ENCODE measurements around the gene STK17A. TPM values are rescaled to one million over a fixed set of nuclear protein-coding genes. Genes with fewer than 3 reads are reported as not detected.

Gene STK17A
- polyA plus RNA-seq, 3 donors: 2.8 to 14.1 (median 9.5) TPM

DNA sequence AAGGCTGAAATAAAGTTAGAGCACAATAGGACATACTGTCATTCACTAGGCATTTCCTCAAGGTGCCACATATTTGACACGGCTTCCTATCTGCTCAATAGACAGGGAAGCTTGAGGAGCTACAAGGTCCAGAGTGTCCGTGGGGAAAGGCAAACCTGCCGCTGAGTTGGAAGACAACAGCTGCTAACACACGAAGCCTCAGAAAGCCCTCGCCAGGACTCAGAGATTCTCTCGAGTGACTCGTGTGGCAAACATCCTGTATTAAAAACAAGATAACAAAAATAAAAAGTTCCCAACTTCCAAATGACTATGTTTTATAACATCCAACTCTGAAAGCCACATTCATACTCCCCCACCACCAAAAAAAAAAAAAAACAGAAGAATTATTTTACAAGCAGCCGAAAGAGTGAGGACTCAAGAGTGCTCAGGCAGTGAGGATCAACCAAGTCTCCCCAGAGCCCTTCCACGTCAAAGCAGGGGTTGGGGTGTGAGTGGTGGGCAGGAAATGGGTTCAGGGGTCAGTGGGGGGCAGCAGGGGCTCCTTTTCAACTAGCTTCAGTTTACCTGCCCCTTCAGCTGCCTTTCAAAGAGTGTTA lies 67.6 kb downstream of the STK17A start:
- no peak overlapping the region for H3K4me2 ChIP-seq (replicated peaks; ENCODE audit: extremely low read depth, low read length, poor library complexity, severe bottlenecking)
- Mint-ChIP-seq H3K9me3 (no peaks in the 10 kb centered on the region), H3K27ac (peak overlapping the region in 3 of 7 donors; percentile 28 to 85 (median 37)), H3K4me3 (no peak overlapping the region), H3K4me1 (peaks cover 58% of the 10 kb centered on the region), H3K36me3 (peaks cover 36 to 45% of the 10 kb centered on the region in 2 donors), H3K27me3 (ENCODE audit: low read depth in 3 of 3) (peaks cover 0 to 3% (median 1%) of the 10 kb centered on the region in 3 donors)
- TF ChIP-seq, protein P1, sequence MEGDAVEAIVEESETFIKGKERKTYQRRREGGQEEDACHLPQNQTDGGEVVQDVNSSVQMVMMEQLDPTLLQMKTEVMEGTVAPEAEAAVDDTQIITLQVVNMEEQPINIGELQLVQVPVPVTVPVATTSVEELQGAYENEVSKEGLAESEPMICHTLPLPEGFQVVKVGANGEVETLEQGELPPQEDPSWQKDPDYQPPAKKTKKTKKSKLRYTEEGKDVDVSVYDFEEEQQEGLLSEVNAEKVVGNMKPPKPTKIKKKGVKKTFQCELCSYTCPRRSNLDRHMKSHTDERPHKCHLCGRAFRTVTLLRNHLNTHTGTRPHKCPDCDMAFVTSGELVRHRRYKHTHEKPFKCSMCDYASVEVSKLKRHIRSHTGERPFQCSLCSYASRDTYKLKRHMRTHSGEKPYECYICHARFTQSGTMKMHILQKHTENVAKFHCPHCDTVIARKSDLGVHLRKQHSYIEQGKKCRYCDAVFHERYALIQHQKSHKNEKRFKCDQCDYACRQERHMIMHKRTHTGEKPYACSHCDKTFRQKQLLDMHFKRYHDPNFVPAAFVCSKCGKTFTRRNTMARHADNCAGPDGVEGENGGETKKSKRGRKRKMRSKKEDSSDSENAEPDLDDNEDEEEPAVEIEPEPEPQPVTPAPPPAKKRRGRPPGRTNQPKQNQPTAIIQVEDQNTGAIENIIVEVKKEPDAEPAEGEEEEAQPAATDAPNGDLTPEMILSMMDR (IDR thresholded peaks at IDR 0.05): no peak
- H3K79me2 ChIP-seq (ENCODE audit: insufficient read depth, low read length): peaks cover 7% of the 10 kb centered on the region
- peaks cover 14 to 19% of the 10 kb centered on the region in 2 donors for H3K36me3 ChIP-seq (replicated peaks in 1 of 2; ENCODE audit: control insufficient read depth in 1 of 2, insufficient read depth in 2 of 2, low read length in 2 of 2)
- H3K4me3 ChIP-seq (replicated peaks in 1 of 3; ENCODE audit: low read depth in 2 of 3, low read length in 3 of 3): no peak overlapping the region
- no peak overlapping the region for H3K27ac ChIP-seq (ENCODE audit: low read depth in 1 of 2, low read length in 2 of 2)
- intact Hi-C loops (cut with micrococcal nuclease): no loop called here
- WGBS (ENCODE audit: insufficient coverage): 85% methylated on average over 5 of the region's 9 CpGs
- H3K9me3 ChIP-seq (replicated peaks in 1 of 2; ENCODE audit: control insufficient read depth in 1 of 2, insufficient read depth in 1 of 2, low read length in 2 of 2): no peaks in the 10 kb centered on the region
- H2AFZ ChIP-seq (ENCODE audit: insufficient read depth, low read depth, low read length, poor library complexity, severe bottlenecking): no peak overlapping the region
- no peaks in the 10 kb centered on the region for H3K27me3 ChIP-seq (ENCODE audit: control insufficient read depth in 2 of 2, insufficient read depth in 2 of 2, low read length in 2 of 2)
- no peak for DNase-seq
- H3K9ac ChIP-seq (ENCODE audit: insufficient read depth, low read length, poor library complexity, severe bottlenecking): no peak overlapping the region
- H3K4me1 ChIP-seq (ENCODE audit: control insufficient read depth in 1 of 2, insufficient read depth in 2 of 2, low read length in 2 of 2): peaks cover 43 to 47% of the 10 kb centered on the region in 2 donors
- peaks cover 30% of the 10 kb centered on the region for H4K20me1 ChIP-seq (ENCODE audit: insufficient read depth, low read length)

DNA sequence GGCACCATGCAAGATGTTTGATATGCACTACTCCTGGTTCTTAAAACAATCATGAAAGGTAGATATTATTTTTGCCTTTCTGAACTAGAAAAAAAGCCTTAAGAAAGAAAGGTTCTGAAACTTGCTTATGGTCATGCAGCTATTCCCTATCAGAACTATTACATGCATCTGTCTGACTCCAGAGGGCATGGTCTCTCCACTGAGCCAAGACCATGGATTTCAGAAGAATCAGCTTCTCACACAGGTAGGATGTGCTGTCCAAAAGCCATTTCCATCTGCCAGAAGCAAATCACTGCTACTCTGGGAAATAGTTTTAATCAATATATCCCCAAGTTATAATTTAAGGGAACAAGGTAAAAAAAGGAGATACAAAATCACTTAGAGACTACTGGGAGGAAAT lies 69.5 kb downstream of the STK17A start:
- Histone ChIP-seq H3K27ac (ENCODE audit: low read depth in 1 of 2, low read length in 2 of 2) (no peak overlapping the region), H4K20me1 (ENCODE audit: insufficient read depth, low read length) (peaks cover 30% of the 10 kb centered on the region), H3K4me1 (ENCODE audit: control insufficient read depth in 1 of 2, insufficient read depth in 2 of 2, low read length in 2 of 2) (peaks cover 42 to 43% of the 10 kb centered on the region in 2 donors), H3K79me2 (ENCODE audit: insufficient read depth, low read length) (peaks cover 11% of the 10 kb centered on the region), H3K27me3 (ENCODE audit: control insufficient read depth in 2 of 2, insufficient read depth in 2 of 2, low read length in 2 of 2) (no peaks in the 10 kb centered on the region), H3K36me3 (replicated peaks in 1 of 2; ENCODE audit: control insufficient read depth in 1 of 2, insufficient read depth in 2 of 2, low read length in 2 of 2) (peaks cover under 1 to 7% of the 10 kb centered on the region in 2 donors), H2AFZ (ENCODE audit: insufficient read depth, low read depth, low read length, poor library complexity, severe bottlenecking) (no peak overlapping the region), H3K9ac (ENCODE audit: insufficient read depth, low read length, poor library complexity, severe bottlenecking) (no peak overlapping the region), H3K4me3 (replicated peaks in 1 of 3; ENCODE audit: low read depth in 2 of 3, low read length in 3 of 3) (no peak overlapping the region), H3K4me2 (replicated peaks; ENCODE audit: extremely low read depth, low read length, poor library complexity, severe bottlenecking) (no peak overlapping the region), H3K9me3 (replicated peaks in 1 of 2; ENCODE audit: control insufficient read depth in 1 of 2, insufficient read depth in 1 of 2, low read length in 2 of 2) (no peaks in the 10 kb centered on the region)
- no peak overlapping the region for H3K4me3 Mint-ChIP-seq
- DNase-seq: no peak
- intact Hi-C loops (cut with micrococcal nuclease): no loop called here
- H3K9me3 Mint-ChIP-seq: no peaks in the 10 kb centered on the region
- peak overlapping the region in 1 of 7 donors; percentile 54 for H3K27ac Mint-ChIP-seq
- H3K36me3 Mint-ChIP-seq: peaks cover 23 to 36% of the 10 kb centered on the region in 2 donors
- peaks cover 55% of the 10 kb centered on the region for H3K4me1 Mint-ChIP-seq
- TF ChIP-seq, protein P1 (IDR thresholded peaks at IDR 0.05): no peak
- H3K27me3 Mint-ChIP-seq (ENCODE audit: low read depth in 3 of 3): peaks cover 0 to 3% (median 1%) of the 10 kb centered on the region in 3 donors

All from CD14-positive monocyte (primary cell).